ENCODE measurements around the gene C8G.
A peak's percentile ranks its signal among the peaks of the same experiment; 100 is the strongest.

The C8G gene

DNA sequence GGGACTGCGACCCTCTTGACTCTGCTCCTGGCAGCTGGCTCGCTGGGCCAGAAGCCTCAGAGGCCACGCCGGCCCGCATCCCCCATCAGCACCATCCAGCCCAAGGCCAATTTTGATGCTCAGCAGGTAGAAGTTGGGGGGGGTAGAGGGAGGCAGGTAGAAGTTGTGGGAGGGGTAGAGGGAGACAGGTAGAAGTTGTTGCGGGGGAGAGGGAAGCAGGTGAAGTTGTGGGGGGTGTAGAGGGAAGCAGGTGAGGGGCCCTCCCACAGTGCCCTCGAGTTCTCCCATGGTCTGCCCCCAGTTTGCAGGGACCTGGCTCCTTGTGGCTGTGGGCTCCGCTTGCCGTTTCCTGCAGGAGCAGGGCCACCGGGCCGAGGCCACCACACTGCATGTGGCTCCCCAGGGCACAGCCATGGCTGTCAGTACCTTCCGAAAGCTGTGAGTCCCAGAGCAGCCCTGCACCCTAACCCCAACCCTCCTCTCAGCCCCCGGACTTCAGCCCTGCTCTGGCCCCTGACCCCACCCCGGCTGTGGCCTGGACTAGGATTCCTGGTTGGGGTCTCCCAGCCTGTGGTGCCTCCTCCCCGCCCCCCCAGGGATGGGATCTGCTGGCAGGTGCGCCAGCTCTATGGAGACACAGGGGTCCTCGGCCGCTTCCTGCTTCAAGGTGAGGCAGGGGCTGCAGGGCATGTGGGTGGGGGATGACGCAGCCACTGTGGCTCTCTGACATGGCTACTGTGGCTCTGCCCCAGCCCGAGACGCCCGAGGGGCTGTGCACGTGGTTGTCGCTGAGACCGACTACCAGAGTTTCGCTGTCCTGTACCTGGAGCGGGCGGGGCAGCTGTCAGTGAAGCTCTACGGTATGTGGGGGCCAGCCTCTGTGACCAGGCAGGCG is 537 bp downstream of the C8G start:
- H3K4me3 ChIP-seq (ENCODE audit: control insufficient read depth, low read depth, low read length) = no peak overlapping the region
- no peak for TF ChIP-seq CTCF (conservative IDR thresholded peaks at IDR 0.05; ENCODE audit: control insufficient read depth, insufficient read depth, low read depth, low read length)
- DNase-seq (ENCODE audit: low read depth) = no peak

- DNase-seq (ENCODE audit: low read depth) = no peak
- no peak for TF ChIP-seq CTCF (conservative IDR thresholded peaks at IDR 0.05; ENCODE audit: control insufficient read depth, insufficient read depth, low read depth, low read length)
Observed at GRCh38 chr9:136946228-136947027, 1.4 kb downstream of the C8G start.

DNA sequence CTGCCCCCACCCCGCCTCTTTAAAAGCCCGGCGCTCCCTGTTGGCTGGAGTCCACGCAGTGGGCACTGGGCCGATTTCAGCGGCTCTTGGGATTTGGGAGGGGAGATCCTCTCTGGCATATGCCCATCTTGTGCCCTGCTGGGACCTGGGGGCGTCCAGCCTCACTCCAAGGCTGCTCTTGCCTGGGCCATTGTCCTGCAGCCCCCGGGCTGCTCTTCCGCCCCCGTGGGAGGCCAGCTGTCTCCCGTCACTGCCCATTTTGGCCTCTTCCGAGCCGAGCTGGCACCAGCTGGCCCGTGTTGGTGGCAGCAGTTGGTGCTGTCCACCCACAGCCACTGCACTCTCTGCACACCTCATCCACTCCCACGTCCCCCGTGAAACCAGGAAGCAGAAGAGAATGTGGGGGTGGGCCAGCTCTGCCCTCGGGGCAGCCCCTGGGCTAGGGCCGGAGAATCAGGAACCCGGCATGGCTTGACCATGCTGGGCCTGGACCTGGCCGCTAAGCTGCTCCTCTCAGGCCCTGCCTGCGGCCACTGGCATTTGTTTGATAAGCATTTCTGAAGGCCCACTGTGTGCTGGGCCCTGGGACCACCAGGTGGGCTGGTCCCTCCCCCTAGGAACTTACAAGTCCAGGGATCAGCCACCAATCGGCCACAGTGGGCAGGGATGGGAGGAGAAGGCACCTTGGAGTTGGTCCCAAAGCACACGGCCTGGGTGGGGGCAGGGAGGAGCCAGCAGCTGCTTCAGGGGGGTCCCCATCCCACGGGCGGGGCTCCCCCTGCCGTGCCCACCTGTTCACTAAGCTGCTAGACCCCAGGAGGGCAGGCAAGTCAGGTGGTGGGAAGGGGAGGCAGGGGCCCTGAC is 2.2 kb downstream of the C8G start:
- no peak overlapping the region for H3K4me3 ChIP-seq (ENCODE audit: control insufficient read depth, low read depth, low read length)
- no peak for TF ChIP-seq CTCF (conservative IDR thresholded peaks at IDR 0.05; ENCODE audit: control insufficient read depth, insufficient read depth, low read depth, low read length)
- DNase-seq (ENCODE audit: low read depth) = no peak

More at GRCh38 chr9:136946228-136947027, 1.4 kb downstream of the C8G start:
- H3K4me3 ChIP-seq (ENCODE audit: control insufficient read depth, low read depth, low read length) = no peak overlapping the region

DNA sequence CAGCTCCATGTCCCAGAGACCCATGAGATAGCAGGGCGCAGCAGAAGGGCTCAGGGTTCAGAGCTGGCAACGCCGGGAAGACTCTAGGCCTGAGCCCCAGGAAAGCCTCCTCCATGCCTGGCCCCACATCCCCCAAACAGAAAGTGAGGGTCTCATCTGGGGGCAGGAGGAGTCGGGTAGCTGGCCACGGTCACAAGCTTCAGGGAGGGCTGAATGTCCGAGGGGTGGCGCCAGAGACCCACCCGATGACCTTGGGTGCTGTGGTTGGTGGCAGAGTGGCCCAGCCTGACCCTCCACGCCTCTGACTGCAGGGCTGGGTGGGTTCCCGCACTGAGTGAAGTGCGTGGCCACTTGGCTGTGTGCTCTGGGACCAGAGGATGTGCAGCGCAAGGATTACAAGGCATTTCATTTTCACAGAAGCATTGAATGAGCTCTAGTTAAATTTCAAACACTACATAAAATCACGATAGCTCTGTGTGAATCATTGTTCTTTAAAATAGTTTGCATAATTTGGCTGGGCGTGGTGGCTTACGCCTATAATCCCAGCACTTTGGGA is 3.0 kb downstream of the C8G start:
- TF ChIP-seq CTCF (conservative IDR thresholded peaks at IDR 0.05; ENCODE audit: control insufficient read depth, insufficient read depth, low read depth, low read length) = peak; percentile 50
- DNase-seq (ENCODE audit: low read depth) = peak; percentile 30

GRCh38 chr9:136949239-136949816 is 4.3 kb downstream of the C8G start:
- peak overlapping the region; percentile 40 for H3K4me3 ChIP-seq (ENCODE audit: control insufficient read depth, low read depth, low read length)
- no peak for TF ChIP-seq CTCF (conservative IDR thresholded peaks at IDR 0.05; ENCODE audit: control insufficient read depth, insufficient read depth, low read depth, low read length)
- no peak for DNase-seq (ENCODE audit: low read depth)

More for the DNA sequence above, 3.0 kb downstream of the C8G start:
- H3K4me3 ChIP-seq (ENCODE audit: control insufficient read depth, low read depth, low read length) = no peak overlapping the region

Measured in fibroblast of mammary gland (primary cell).